Measurements from ENCODE around the gene SLC6A9.

SLC6A9 gene

GRCh38 chr1:44031252-44032169 is at the start of gene SLC6A9:
SLC6A9 (minus strand) TSS chr1:44031462; CDS start chr1:44024277, 7,185 bp downstream.
- peak in 5 of 58 donors; percentile 31 to 53 (median 38) for DNase-seq

- no peak for DNase-seq
Observed at GRCh38 chr1:44079566-44079965, 48.3 kb upstream of the SLC6A9 start.

GRCh38 chr1:44078104-44078503 is 46.8 kb upstream of the SLC6A9 start:
- DNase-seq, result no peak

GRCh38 chr1:44077421-44077820 is 46.2 kb upstream of the SLC6A9 start:
- DNase-seq, result no peak

- no peak for DNase-seq
Observed at GRCh38 chr1:44076066-44076465, 44.8 kb upstream of the SLC6A9 start.

GRCh38 chr1:44074415-44074814 is 43.2 kb upstream of the SLC6A9 start:
- peak in 1 of 58 donors; percentile 7 for DNase-seq

GRCh38 chr1:44073528-44073927 is 42.3 kb upstream of the SLC6A9 start:
- no peak for DNase-seq

GRCh38 chr1:44072821-44073220 is 41.6 kb upstream of the SLC6A9 start:
- no peak for DNase-seq

GRCh38 chr1:44072204-44072603 is 40.9 kb upstream of the SLC6A9 start:
- peak in 13 of 58 donors; percentile 2 to 49 (median 15) for DNase-seq

GRCh38 chr1:44071461-44071860 is 40.2 kb upstream of the SLC6A9 start:
- DNase-seq, result no peak

- DNase-seq, result peak in 2 of 58 donors; percentile 5 to 25
Observed at GRCh38 chr1:44068442-44068921, 37.2 kb upstream of the SLC6A9 start.

- no peak for DNase-seq
Observed at GRCh38 chr1:44067266-44068250, 36.3 kb upstream of the SLC6A9 start.

- no peak for DNase-seq
Observed at GRCh38 chr1:44062656-44063179, 31.5 kb upstream of the SLC6A9 start.

GRCh38 chr1:44061857-44062256 is 30.6 kb upstream of the SLC6A9 start:
- DNase-seq, result no peak

GRCh38 chr1:44060830-44061267 is 29.6 kb upstream of the SLC6A9 start:
- DNase-seq, result no peak

GRCh38 chr1:44059664-44060355 is 28.5 kb upstream of the SLC6A9 start:
- no peak for DNase-seq

- DNase-seq, result no peak
Observed at GRCh38 chr1:44059212-44059611, 27.9 kb upstream of the SLC6A9 start.

GRCh38 chr1:44057293-44057692 is 26.0 kb upstream of the SLC6A9 start:
- no peak for DNase-seq

GRCh38 chr1:44053394-44053793 is 22.1 kb upstream of the SLC6A9 start:
- DNase-seq, result no peak

- no peak for DNase-seq
Observed at GRCh38 chr1:44050261-44050660, 19.0 kb upstream of the SLC6A9 start.

GRCh38 chr1:44049839-44050238 is 18.6 kb upstream of the SLC6A9 start:
- DNase-seq, result no peak

All from anterior cingulate cortex (tissue), 58 donors.